Immature natural killer cell (primary cell): ENCODE data around the gene ZFAND2B. TPM values are rescaled to one million over a fixed set of nuclear protein-coding genes. Genes with fewer than 3 reads are reported as not detected.

Experiments used
- DNase-seq, 3 donors: peaks; one replicate each; pipeline ENCODE4 v3.0.0; 2022; ENCODE audit warnings: mixed read lengths in 1 of 3
- H3K27ac Mint-ChIP-seq, 6 donors: one replicate each; pipeline ENCODE4 v1.8.0; 2020; ENCODE audit warnings: mixed read lengths in 6 of 6, mild to moderate bottlenecking in 5 of 6, inconsistent platforms in 4 of 6, moderate library complexity in 3 of 6
- H3K27me3 Mint-ChIP-seq, 3 donors: one replicate each; pipeline ENCODE4 v1.8.0; 2020 to 2021; ENCODE audit warnings: low read depth in 3 of 3, mild to moderate bottlenecking in 3 of 3, mixed read lengths in 3 of 3, moderate library complexity in 3 of 3, inconsistent platforms in 1 of 3
- H3K36me3 Mint-ChIP-seq, 3 donors: one replicate each; pipeline ENCODE4 v1.8.0; 2020; ENCODE audit warnings: mixed read lengths in 3 of 3, inconsistent platforms in 2 of 3, mild to moderate bottlenecking in 2 of 3
- H3K4me1 Mint-ChIP-seq, 2 donors: one replicate each; pipeline ENCODE4 v1.8.0; 2020; ENCODE audit warnings: inconsistent platforms in 2 of 2, mild to moderate bottlenecking in 2 of 2, mixed read lengths in 2 of 2, moderate library complexity in 1 of 2
- H3K4me3 Mint-ChIP-seq, 5 donors: one replicate each; pipeline ENCODE4 v1.8.0; 2020; ENCODE audit warnings: mild to moderate bottlenecking in 5 of 5, mixed read lengths in 5 of 5, inconsistent platforms in 3 of 5, moderate library complexity in 3 of 5
- H3K9me3 Mint-ChIP-seq, 6 donors: one replicate each; pipeline ENCODE4 v1.8.0; 2020; ENCODE audit warnings: mild to moderate bottlenecking in 6 of 6, mixed read lengths in 6 of 6, inconsistent platforms in 4 of 6, moderate library complexity in 3 of 6
- polyA plus RNA-seq, 3 donors: library from polyadenylated mRNA; unstranded; fragments of 300-500 nt; fragmentation: Illumina TruSeq; gene quantifications; one replicate each; pipeline ENCODE4 v1.2.3, GENCODE V29; 2021

Gene ZFAND2B
- 100 to 1,000 TPM in 2 of 3 donors, 10 to 100 TPM in 1; 95.4 to 128 (median 102) TPM for polyA plus RNA-seq

GRCh38 chr2:219206328-219207133, at the start of gene ZFAND2B:
Gene ZFAND2B, plus strand, starts transcription at chr2:219206782. Its CDS starts 206 bp downstream, at chr2:219206988.
- Mint-ChIP-seq H3K9me3 (peaks cover 0 to 1% (median 0%) of the 10 kb centered on the region in 6 donors), H3K4me3 (peak within 1 kb of the TSS; percentile 89 to 98 (median 91)), H3K36me3 (peaks cover 0 to 10% (median 0%) of the 10 kb centered on the region in 3 donors), H3K27ac (peak within 1 kb of the TSS; percentile 94 to 99 (median 96)), H3K27me3 (peaks cover 0 to 6% (median 2%) of the 10 kb centered on the region in 3 donors), H3K4me1 (peaks cover 37 to 49% of the 10 kb centered on the region in 2 donors)
- DNase-seq: peak; percentile 96 to 98 (median 97)

- peaks cover 15 to 21% of the 10 kb centered on the region in 2 donors for H3K4me1 Mint-ChIP-seq
- no peaks in the 10 kb centered on the region for H3K9me3 Mint-ChIP-seq
- no peak overlapping the region for H3K4me3 Mint-ChIP-seq
- no peak for DNase-seq
- peaks cover 6 to 7% (median 6%) of the 10 kb centered on the region in 3 donors for H3K27me3 Mint-ChIP-seq
- peaks cover 16 to 25% (median 18%) of the 10 kb centered on the region in 3 donors for H3K36me3 Mint-ChIP-seq
- no peak overlapping the region for H3K27ac Mint-ChIP-seq
These were observed 49.2 kb upstream of the ZFAND2B start for GRCh38 chr2:219157396-219157795.

- Mint-ChIP-seq H3K4me3 (no peak overlapping the region), H3K4me1 (peaks cover 15 to 21% of the 10 kb centered on the region in 2 donors), H3K27ac (no peak overlapping the region), H3K36me3 (peaks cover 16 to 25% (median 18%) of the 10 kb centered on the region in 3 donors), H3K27me3 (peaks cover 6 to 7% (median 6%) of the 10 kb centered on the region in 3 donors), H3K9me3 (no peaks in the 10 kb centered on the region)
- DNase-seq: no peak
These were observed 48.6 kb upstream of the ZFAND2B start for GRCh38 chr2:219158025-219158424.

- Mint-ChIP-seq H3K27ac (no peak overlapping the region), H3K9me3 (no peaks in the 10 kb centered on the region), H3K27me3 (peaks cover 6 to 7% (median 6%) of the 10 kb centered on the region in 3 donors), H3K4me1 (peaks cover 15 to 21% of the 10 kb centered on the region in 2 donors), H3K4me3 (peak overlapping the region in 2 of 5 donors; percentile 0 to 24), H3K36me3 (peaks cover 12 to 22% (median 14%) of the 10 kb centered on the region in 3 donors)
- no peak for DNase-seq
These were observed 48.0 kb upstream of the ZFAND2B start for GRCh38 chr2:219158586-219158985.

- peak overlapping the region; percentile 93 to 98 (median 97) for H3K4me3 Mint-ChIP-seq
- no peaks in the 10 kb centered on the region for H3K9me3 Mint-ChIP-seq
- peaks cover 8 to 17% (median 14%) of the 10 kb centered on the region in 3 donors for H3K36me3 Mint-ChIP-seq
- H3K27ac Mint-ChIP-seq: peak overlapping the region; percentile 91 to 99 (median 98)
- DNase-seq: no peak
- peaks cover 15 to 21% of the 10 kb centered on the region in 2 donors for H3K4me1 Mint-ChIP-seq
- H3K27me3 Mint-ChIP-seq: peaks cover 6 to 7% (median 6%) of the 10 kb centered on the region in 3 donors
These were observed 46.8 kb upstream of the ZFAND2B start for GRCh38 chr2:219159771-219160185.

GRCh38 chr2:219160186-219161017, 46.2 kb upstream of the ZFAND2B start, which contains the start of gene NHEJ1:
Gene NHEJ1, minus strand, starts transcription at chr2:219160815. Its CDS starts 2,453 bp downstream, at chr2:219158362.
- Mint-ChIP-seq H3K27me3 (peaks cover 6 to 7% (median 6%) of the 10 kb centered on the region in 3 donors), H3K36me3 (peaks cover 8 to 17% (median 14%) of the 10 kb centered on the region in 3 donors), H3K27ac (peak within 1 kb of the TSS; percentile 91 to 99 (median 98)), H3K4me1 (peaks cover 15 to 21% of the 10 kb centered on the region in 2 donors), H3K4me3 (peak within 1 kb of the TSS; percentile 93 to 98 (median 97)), H3K9me3 (no peaks in the 10 kb centered on the region)
- peak; percentile 95 for DNase-seq

- Mint-ChIP-seq H3K4me3 (peak overlapping the region; percentile 93 to 98 (median 97)), H3K4me1 (peaks cover 15 to 21% of the 10 kb centered on the region in 2 donors), H3K27me3 (peaks cover 6 to 7% (median 6%) of the 10 kb centered on the region in 3 donors), H3K27ac (peak overlapping the region; percentile 70 to 99 (median 96)), H3K36me3 (peaks cover 8 to 17% (median 17%) of the 10 kb centered on the region in 3 donors), H3K9me3 (no peaks in the 10 kb centered on the region)
- no peak for DNase-seq
These were observed 45.5 kb upstream of the ZFAND2B start for GRCh38 chr2:219161097-219161496.

- H3K9me3 Mint-ChIP-seq: no peaks in the 10 kb centered on the region
- peak overlapping the region in 1 of 5 donors; percentile 25 for H3K4me3 Mint-ChIP-seq
- peaks cover 0 to 4% (median 3%) of the 10 kb centered on the region in 3 donors for H3K36me3 Mint-ChIP-seq
- no peak overlapping the region for H3K27ac Mint-ChIP-seq
- H3K4me1 Mint-ChIP-seq: peaks cover 15 to 21% of the 10 kb centered on the region in 2 donors
- H3K27me3 Mint-ChIP-seq: peaks cover 6 to 7% (median 6%) of the 10 kb centered on the region in 3 donors
- DNase-seq: no peak
These were observed 43.4 kb upstream of the ZFAND2B start for GRCh38 chr2:219163156-219163555.

GRCh38 chr2:219165058-219165911, 41.3 kb upstream of the ZFAND2B start:
- Mint-ChIP-seq H3K4me3 (no peak overlapping the region), H3K27ac (peak overlapping the region in 1 of 6 donors; percentile 17), H3K27me3 (peaks cover 3 to 4% (median 3%) of the 10 kb centered on the region in 3 donors), H3K36me3 (peaks cover 0 to 4% (median 3%) of the 10 kb centered on the region in 3 donors), H3K9me3 (no peaks in the 10 kb centered on the region), H3K4me1 (peaks cover 9 to 12% of the 10 kb centered on the region in 2 donors)
- DNase-seq: no peak

GRCh38 chr2:219167997-219168396, 38.6 kb upstream of the ZFAND2B start:
- H3K4me1 Mint-ChIP-seq: peaks cover 0 to 2% of the 10 kb centered on the region in 2 donors
- no peak overlapping the region for H3K4me3 Mint-ChIP-seq
- no peaks in the 10 kb centered on the region for H3K9me3 Mint-ChIP-seq
- no peaks in the 10 kb centered on the region for H3K27me3 Mint-ChIP-seq
- peaks cover 0 to 16% (median 4%) of the 10 kb centered on the region in 3 donors for H3K36me3 Mint-ChIP-seq
- DNase-seq: no peak
- H3K27ac Mint-ChIP-seq: peak overlapping the region in 1 of 6 donors; percentile 78

GRCh38 chr2:219168526-219168925, 38.1 kb upstream of the ZFAND2B start:
- DNase-seq: no peak
- Mint-ChIP-seq H3K4me3 (no peak overlapping the region), H3K27me3 (no peaks in the 10 kb centered on the region), H3K27ac (no peak overlapping the region), H3K9me3 (no peaks in the 10 kb centered on the region), H3K36me3 (peaks cover 0 to 20% (median 4%) of the 10 kb centered on the region in 3 donors), H3K4me1 (peaks cover 0 to 2% of the 10 kb centered on the region in 2 donors)

GRCh38 chr2:219168932-219169331, 37.6 kb upstream of the ZFAND2B start:
- H3K9me3 Mint-ChIP-seq: no peaks in the 10 kb centered on the region
- no peak overlapping the region for H3K27ac Mint-ChIP-seq

More at GRCh38 chr2:219168932-219169331, 37.6 kb upstream of the ZFAND2B start:
- H3K4me1 Mint-ChIP-seq: peaks cover 2 to 3% of the 10 kb centered on the region in 2 donors
- H3K36me3 Mint-ChIP-seq: peaks cover under 1 to 22% (median 6%) of the 10 kb centered on the region in 3 donors
- H3K4me3 Mint-ChIP-seq: no peak overlapping the region
- H3K27me3 Mint-ChIP-seq: no peaks in the 10 kb centered on the region
- DNase-seq: no peak
